ENCODE data around the gene HS6ST3. TPM values are rescaled to one million over a fixed set of nuclear protein-coding genes. Genes with fewer than 3 reads are reported as not detected.

The HS6ST3 gene
- total RNA-seq, 2 donors from 2014 or later: 0.35 to 0.42 TPM

- intact Hi-C loops (cut with DNase I): no loop called here
- no peak for DNase-seq
- ATAC-seq: no peak
These were observed 313.3 kb downstream of the HS6ST3 start for GRCh38 chr13:96403241-96403640.

- intact Hi-C loops (cut with DNase I): no loop called here
- no peak for ATAC-seq
- no peak for DNase-seq
These were observed 313.7 kb downstream of the HS6ST3 start for GRCh38 chr13:96403651-96404050.

GRCh38 chr13:96415831-96416385 lies 326.0 kb downstream of the HS6ST3 start:
- intact Hi-C loops (cut with DNase I): no loop called here
- ATAC-seq: no peak

GRCh38 chr13:96417939-96418685 lies 328.2 kb downstream of the HS6ST3 start:
- no peak for DNase-seq
- intact Hi-C loops (cut with DNase I): no loop called here
- ATAC-seq: no peak

More at GRCh38 chr13:96415831-96416385, 326.0 kb downstream of the HS6ST3 start:
- DNase-seq: no peak

GRCh38 chr13:96421314-96421713 lies 331.4 kb downstream of the HS6ST3 start:
- DNase-seq: no peak
- ATAC-seq: no peak
- intact Hi-C loops (cut with DNase I): no loop called here

- ATAC-seq (no peak), DNase-seq (no peak)
- intact Hi-C loops (cut with DNase I): no loop called here
These were observed 332.1 kb downstream of the HS6ST3 start for GRCh38 chr13:96422002-96422401.

GRCh38 chr13:96426167-96426566 lies 336.3 kb downstream of the HS6ST3 start:
- intact Hi-C loops (cut with DNase I): no loop called here
- DNase-seq (no peak), ATAC-seq (no peak)

- no peak for ATAC-seq
- intact Hi-C loops (cut with DNase I): no loop called here
These were observed 339.0 kb downstream of the HS6ST3 start for GRCh38 chr13:96428911-96429310.

GRCh38 chr13:96431044-96431581 lies 341.2 kb downstream of the HS6ST3 start:
- ATAC-seq (no peak), DNase-seq (no peak)
- intact Hi-C loops (cut with DNase I): no loop called here

More at GRCh38 chr13:96428911-96429310, 339.0 kb downstream of the HS6ST3 start:
- DNase-seq: no peak

- ATAC-seq (no peak), DNase-seq (no peak)
- intact Hi-C loops (cut with DNase I): no loop called here
These were observed 354.8 kb downstream of the HS6ST3 start for GRCh38 chr13:96444676-96445075.

- ATAC-seq: no peak
- intact Hi-C loops (cut with DNase I): no loop called here
These were observed 360.0 kb downstream of the HS6ST3 start for GRCh38 chr13:96449920-96450319.

GRCh38 chr13:96450326-96451020 lies 360.6 kb downstream of the HS6ST3 start:
- DNase-seq: no peak
- peak in 1 of 2 donors; percentile 38 for ATAC-seq
- intact Hi-C loops (cut with DNase I): no loop called here

More at GRCh38 chr13:96449920-96450319, 360.0 kb downstream of the HS6ST3 start:
- DNase-seq: no peak

GRCh38 chr13:96454466-96454865 lies 364.6 kb downstream of the HS6ST3 start:
- ATAC-seq (no peak), DNase-seq (no peak)
- intact Hi-C loops (cut with DNase I): no loop called here

GRCh38 chr13:96460609-96461008 lies 370.7 kb downstream of the HS6ST3 start:
- intact Hi-C loops (cut with DNase I): no loop called here
- ATAC-seq: no peak
- DNase-seq: no peak

GRCh38 chr13:96473526-96474180 lies 383.7 kb downstream of the HS6ST3 start:
- DNase-seq: no peak
- intact Hi-C loops (cut with DNase I): no loop called here
- peak; percentile 29 to 51 for ATAC-seq

- ATAC-seq: peak; percentile 68 to 82
- DNase-seq: no peak
- intact Hi-C loops (cut with DNase I): no loop called here
These were observed 384.3 kb downstream of the HS6ST3 start for GRCh38 chr13:96474181-96474557.

GRCh38 chr13:96475103-96475502 lies 385.2 kb downstream of the HS6ST3 start:
- peak; percentile 35 to 69 for ATAC-seq
- no peak for DNase-seq
- intact Hi-C loops (cut with DNase I): no loop called here

- no peak for ATAC-seq
- intact Hi-C loops (cut with DNase I): no loop called here
- DNase-seq: no peak
These were observed 391.6 kb downstream of the HS6ST3 start for GRCh38 chr13:96481482-96481881.

GRCh38 chr13:96490496-96490989 lies 400.6 kb downstream of the HS6ST3 start:
- intact Hi-C loops (cut with DNase I): no loop called here
- ATAC-seq: no peak

More at GRCh38 chr13:96490496-96490989, 400.6 kb downstream of the HS6ST3 start:
- DNase-seq: no peak

Data from left cardiac atrium (tissue), 4 donors.